Lung (tissue), 12 donors: ENCODE measurements around the gene PCDH9. TPM values are rescaled to one million over a fixed set of nuclear protein-coding genes. Genes with fewer than 3 reads are reported as not detected.

Experiments used
- ATAC-seq: fragments of 200-7000 bp; cut with Tn5 transposase; one replicate; pipeline ENCODE4 v1.9.1; 2020; ENCODE audit warnings: moderate number of reproducible peaks; ENCODE audit not compliant: insufficient read depth, low FRiP score
- DNase-seq, 3 donors: peaks; one replicate each; pipeline ENCODE4 v3.0.0-alpha.2; 2013 to 2017
- H3K27ac ChIP-seq, 2 donors: one replicate each; pipeline ENCODE4 v1.5.1; 2013; ENCODE audit warnings: mild to moderate bottlenecking in 2 of 2, moderate library complexity in 2 of 2, control low read depth in 1 of 2, inconsistent platforms in 1 of 2, low read depth in 1 of 2, low read length in 1 of 2
- H3K27me3 ChIP-seq, 3 donors: one replicate each; pipeline ENCODE4 v1.5.1; 2013; ENCODE audit warnings: low read length in 2 of 3; ENCODE audit not compliant: control insufficient read depth in 3 of 3, insufficient read depth in 3 of 3
- H3K36me3 ChIP-seq, 4 donors: one replicate each; pipeline ENCODE4 v1.5.1; 2013; ENCODE audit warnings: low read length in 4 of 4, mild to moderate bottlenecking in 1 of 4, moderate library complexity in 1 of 4; ENCODE audit not compliant: control insufficient read depth in 4 of 4, insufficient read depth in 4 of 4
- H3K4me1 ChIP-seq, 5 donors: one replicate each; pipeline ENCODE4 v1.5.1; 2013; ENCODE audit warnings: low read length in 5 of 5, mild to moderate bottlenecking in 2 of 5, moderate library complexity in 1 of 5; ENCODE audit not compliant: control insufficient read depth in 5 of 5, insufficient read depth in 5 of 5
- H3K4me3 ChIP-seq: one replicate; pipeline ENCODE4 v1.5.1; 2013; ENCODE audit warnings: mild to moderate bottlenecking, control low read depth, moderate library complexity
- H3K9ac ChIP-seq, 2 donors: one replicate each; pipeline ENCODE4 v1.5.1; 2013; ENCODE audit warnings: low read length in 2 of 2, control low read depth in 1 of 2; ENCODE audit not compliant: insufficient read depth in 1 of 2
- H3K9me3 ChIP-seq, 4 donors: one replicate each; pipeline ENCODE4 v1.5.1; 2013; ENCODE audit warnings: low read length in 3 of 4, mild to moderate bottlenecking in 1 of 4, moderate library complexity in 1 of 4; ENCODE audit not compliant: control insufficient read depth in 4 of 4, insufficient read depth in 3 of 4
- CTCF ChIP-seq: IDR thresholded peaks from 2 replicates; pipeline ENCODE4 v1.5.1; 2012; ENCODE audit warnings: mild to moderate bottlenecking; ENCODE audit errors: control extremely low read depth, extremely low read depth
- whole genome bisulfite sequencing, 2 donors: extraction: QIAGEN DNeasy Blood & Tissue Kit; methylation state at CpG; one replicate each; pipeline ENCODE4 v1.1.7; 2013; 5-methylcytosine and 5-hydroxymethylcytosine counted together
- polyA plus RNA-seq, 2 donors: library from polyadenylated mRNA; stranded (reverse); fragments of 200-250 nt; gene quantifications; one replicate each; pipeline ENCODE4 v1.2.1, GENCODE V29; 2013
- total RNA-seq, 2 donors: library from RNA; depleted of rRNA in 1 of 2; stranded (reverse); fragments of >200 nt in 1 of 2; gene quantifications; one replicate each; pipeline ENCODE4 v1.2.1, GENCODE V29; 2014 to 2021
- donor health status: control.
- donor health status: control.
- donor health status: Bipolar disorder and iron deficiency.
- donor health status: healthy.
- donor health status: DM: yes; HTN: yes; CAD: no.

PCDH9 gene
- total and polyA plus RNA-seq, 4 donors = 0.68 to 22.2 (median 4.1) TPM

- no peak for ATAC-seq
Observed at GRCh38 chr13:66553391-66553790, 676.7 kb downstream of the PCDH9 start.

GRCh38 chr13:66551128-66551527 is 679.0 kb downstream of the PCDH9 start:
- ATAC-seq = no peak
- Histone ChIP-seq H3K36me3 (no peaks in the 10 kb centered on the region), H3K27ac (no peak overlapping the region), H3K27me3 (no peaks in the 10 kb centered on the region), H3K4me1 (no peaks in the 10 kb centered on the region), H3K9ac (no peak overlapping the region), H3K4me3 (no peak overlapping the region), H3K9me3 (no peaks in the 10 kb centered on the region)
- no peak for TF ChIP-seq CTCF
- 79 to 86% methylated on average over 4 of the region's 4 CpGs for WGBS, 2 donors
- DNase-seq = no peak

More at GRCh38 chr13:66553391-66553790, 676.7 kb downstream of the PCDH9 start:
- no peaks in the 10 kb centered on the region for H3K36me3 ChIP-seq
- H3K9me3 ChIP-seq = no peaks in the 10 kb centered on the region
- no peaks in the 10 kb centered on the region for H3K4me1 ChIP-seq
- no peaks in the 10 kb centered on the region for H3K27me3 ChIP-seq
- TF ChIP-seq CTCF = no peak
- no peak overlapping the region for H3K4me3 ChIP-seq
- H3K9ac ChIP-seq = no peak overlapping the region
- DNase-seq = no peak
- H3K27ac ChIP-seq = no peak overlapping the region
- 86 to 91% methylated on average over 2 of the region's 2 CpGs for WGBS, 2 donors

GRCh38 chr13:66547685-66548084 is 682.5 kb downstream of the PCDH9 start:
- TF ChIP-seq CTCF = no peak
- Histone ChIP-seq H3K9me3 (no peaks in the 10 kb centered on the region), H3K4me1 (no peaks in the 10 kb centered on the region), H3K9ac (no peak overlapping the region), H3K27ac (no peak overlapping the region), H3K4me3 (no peak overlapping the region), H3K27me3 (no peaks in the 10 kb centered on the region), H3K36me3 (no peaks in the 10 kb centered on the region)
- DNase-seq = no peak
- 93 to 96% methylated on average over 4 of the region's 4 CpGs for WGBS, 2 donors
- no peak for ATAC-seq

- Histone ChIP-seq H3K36me3 (no peaks in the 10 kb centered on the region), H3K27ac (no peak overlapping the region), H3K4me1 (no peaks in the 10 kb centered on the region), H3K4me3 (no peak overlapping the region), H3K27me3 (no peaks in the 10 kb centered on the region), H3K9ac (no peak overlapping the region), H3K9me3 (no peaks in the 10 kb centered on the region)
- ATAC-seq (no peak), DNase-seq (no peak)
- TF ChIP-seq CTCF = no peak
- 89% methylated on average over 2 of the region's 2 CpGs for WGBS, 2 donors
Observed at GRCh38 chr13:66546534-66547379, 683.4 kb downstream of the PCDH9 start.
